OCI-LY1 (cell line): ENCODE data around the gene TRIM77.
"Not testable (repeated sequence)": the region's sequence is repeated elsewhere in the genome, so short reads cannot be mapped to it uniquely, and the experiment has no call there.

Source experiments
- EZH2 ChIP-seq: fragments of 200-600 bp; sonication (generic), shearing (Covaris generic); IDR thresholded peaks from 2 replicates; pipeline ENCODE4 v1.8.0; 2017; ENCODE audit warnings: borderline replicate concordance, mixed run types, mild to moderate bottlenecking, antibody characterized with exemption, low read length, moderate library complexity, mixed read lengths
- TF ChIP-seq, protein P1 (sequence below): fragments of 200-600 bp; sonication (generic), shearing (Covaris generic); IDR thresholded peaks from 2 replicates; pipeline ENCODE4 v1.5.1; 2017; ENCODE audit warnings: mild to moderate bottlenecking, antibody characterized with exemption, low read length, moderate library complexity, mixed read lengths

DNA sequence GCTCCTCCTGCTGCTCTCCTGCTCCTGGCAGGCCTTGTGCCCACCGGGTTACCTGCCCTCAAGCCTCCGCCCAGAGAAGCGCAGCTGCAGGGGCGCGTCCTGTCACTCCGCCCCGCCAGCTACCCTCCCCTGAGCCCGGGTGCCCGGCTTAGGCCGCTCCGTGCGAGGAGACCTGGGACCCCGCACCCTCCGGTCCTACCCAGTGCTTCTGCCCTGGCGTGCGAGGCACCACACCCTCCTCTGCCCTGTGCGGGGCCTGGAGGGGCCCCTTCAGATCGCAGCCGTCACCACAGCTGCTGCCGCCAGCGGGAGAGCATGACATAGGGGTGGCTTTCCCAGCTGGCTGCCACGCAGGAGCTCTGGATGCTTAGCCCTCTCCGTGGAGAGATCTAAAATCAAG is 20.1 kb downstream of the TRIM77 start:
- TF ChIP-seq, protein P1, sequence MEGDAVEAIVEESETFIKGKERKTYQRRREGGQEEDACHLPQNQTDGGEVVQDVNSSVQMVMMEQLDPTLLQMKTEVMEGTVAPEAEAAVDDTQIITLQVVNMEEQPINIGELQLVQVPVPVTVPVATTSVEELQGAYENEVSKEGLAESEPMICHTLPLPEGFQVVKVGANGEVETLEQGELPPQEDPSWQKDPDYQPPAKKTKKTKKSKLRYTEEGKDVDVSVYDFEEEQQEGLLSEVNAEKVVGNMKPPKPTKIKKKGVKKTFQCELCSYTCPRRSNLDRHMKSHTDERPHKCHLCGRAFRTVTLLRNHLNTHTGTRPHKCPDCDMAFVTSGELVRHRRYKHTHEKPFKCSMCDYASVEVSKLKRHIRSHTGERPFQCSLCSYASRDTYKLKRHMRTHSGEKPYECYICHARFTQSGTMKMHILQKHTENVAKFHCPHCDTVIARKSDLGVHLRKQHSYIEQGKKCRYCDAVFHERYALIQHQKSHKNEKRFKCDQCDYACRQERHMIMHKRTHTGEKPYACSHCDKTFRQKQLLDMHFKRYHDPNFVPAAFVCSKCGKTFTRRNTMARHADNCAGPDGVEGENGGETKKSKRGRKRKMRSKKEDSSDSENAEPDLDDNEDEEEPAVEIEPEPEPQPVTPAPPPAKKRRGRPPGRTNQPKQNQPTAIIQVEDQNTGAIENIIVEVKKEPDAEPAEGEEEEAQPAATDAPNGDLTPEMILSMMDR, result not testable (repeated sequence)
- TF ChIP-seq EZH2, result not testable (repeated sequence)
